Myocyte (in vitro differentiated cells): ENCODE measurements around the gene SV2C. TPM values are rescaled to one million over a fixed set of nuclear protein-coding genes. Genes with fewer than 3 reads are reported as not detected.

Experiments
- DNase-seq: peaks from one replicate; pipeline ENCODE4 v3.0.0-alpha.2; 2012; ENCODE audit warnings: low read depth
- total RNA-seq: library from RNA; depleted of rRNA; stranded (reverse); fragments of >200 nt; gene quantifications from 2 replicates; pipeline ENCODE4 v1.2.3, GENCODE V29; 2014

SV2C gene
- total RNA-seq, 1 donor from 2014 or later = not detected

GRCh38 chr5:76378355-76378754 lies 295.2 kb downstream of the SV2C start:
- no peak for DNase-seq

- no peak for DNase-seq
These were observed 296.1 kb downstream of the SV2C start for GRCh38 chr5:76379316-76379715.

GRCh38 chr5:76379855-76380254 lies 296.7 kb downstream of the SV2C start:
- no peak for DNase-seq

GRCh38 chr5:76380346-76381066 lies 297.3 kb downstream of the SV2C start:
- no peak for DNase-seq

GRCh38 chr5:76383126-76383832 lies 300.1 kb downstream of the SV2C start:
- DNase-seq = no peak

- DNase-seq = no peak
These were observed 301.0 kb downstream of the SV2C start for GRCh38 chr5:76384189-76384588.

GRCh38 chr5:76384705-76385104 lies 301.5 kb downstream of the SV2C start:
- DNase-seq = no peak

GRCh38 chr5:76385540-76385939 lies 302.4 kb downstream of the SV2C start:
- no peak for DNase-seq

GRCh38 chr5:76386360-76386759 lies 303.2 kb downstream of the SV2C start:
- DNase-seq = no peak

- no peak for DNase-seq
These were observed 305.1 kb downstream of the SV2C start for GRCh38 chr5:76388236-76388635.

GRCh38 chr5:76388791-76389512 lies 305.8 kb downstream of the SV2C start:
- no peak for DNase-seq

- no peak for DNase-seq
These were observed 306.5 kb downstream of the SV2C start for GRCh38 chr5:76389513-76390154.

GRCh38 chr5:76391014-76391413 lies 307.8 kb downstream of the SV2C start:
- no peak for DNase-seq

- no peak for DNase-seq
These were observed 310.0 kb downstream of the SV2C start for GRCh38 chr5:76393035-76393680.

GRCh38 chr5:76397200-76397599 lies 314.0 kb downstream of the SV2C start:
- DNase-seq = no peak

- DNase-seq = no peak
These were observed 316.1 kb downstream of the SV2C start for GRCh38 chr5:76399268-76399667.

GRCh38 chr5:76400466-76400865 lies 317.3 kb downstream of the SV2C start:
- no peak for DNase-seq

- no peak for DNase-seq
These were observed 318.6 kb downstream of the SV2C start for GRCh38 chr5:76401801-76402250.

GRCh38 chr5:76402251-76402885 lies 319.2 kb downstream of the SV2C start:
- no peak for DNase-seq

GRCh38 chr5:76402886-76403765 lies 319.9 kb downstream of the SV2C start, which contains the start of gene IQGAP2:
Gene IQGAP2 (plus strand): TSS chr5:76403285. CDS start chr5:76403546, 261 bp downstream.
- peak; percentile 24 for DNase-seq
